Daoy (cell line): ENCODE measurements around the gene E4F1. TPM values are rescaled to one million over a fixed set of nuclear protein-coding genes. Genes with fewer than 3 reads are reported as not detected.
A peak's percentile ranks its signal among the peaks of the same experiment; 100 is the strongest.
"Not testable (repeated sequence)": the region's sequence is repeated elsewhere in the genome, so short reads cannot be mapped to it uniquely, and the experiment has no call there.

Source experiments
- DNase-seq: peaks from one replicate; pipeline ENCODE4 v3.0.0-alpha.2; 2015; ENCODE audit warnings: low read depth
- total RNA-seq: library from RNA; depleted of rRNA; stranded (reverse); fragments of >200 nt; shearing (Covaris generic); gene quantifications from 2 replicates; pipeline ENCODE4 v1.2.3, GENCODE V29; 2014

The E4F1 gene
- total RNA-seq, 1 experiment from 2014 or later = 20.5 TPM

DNA sequence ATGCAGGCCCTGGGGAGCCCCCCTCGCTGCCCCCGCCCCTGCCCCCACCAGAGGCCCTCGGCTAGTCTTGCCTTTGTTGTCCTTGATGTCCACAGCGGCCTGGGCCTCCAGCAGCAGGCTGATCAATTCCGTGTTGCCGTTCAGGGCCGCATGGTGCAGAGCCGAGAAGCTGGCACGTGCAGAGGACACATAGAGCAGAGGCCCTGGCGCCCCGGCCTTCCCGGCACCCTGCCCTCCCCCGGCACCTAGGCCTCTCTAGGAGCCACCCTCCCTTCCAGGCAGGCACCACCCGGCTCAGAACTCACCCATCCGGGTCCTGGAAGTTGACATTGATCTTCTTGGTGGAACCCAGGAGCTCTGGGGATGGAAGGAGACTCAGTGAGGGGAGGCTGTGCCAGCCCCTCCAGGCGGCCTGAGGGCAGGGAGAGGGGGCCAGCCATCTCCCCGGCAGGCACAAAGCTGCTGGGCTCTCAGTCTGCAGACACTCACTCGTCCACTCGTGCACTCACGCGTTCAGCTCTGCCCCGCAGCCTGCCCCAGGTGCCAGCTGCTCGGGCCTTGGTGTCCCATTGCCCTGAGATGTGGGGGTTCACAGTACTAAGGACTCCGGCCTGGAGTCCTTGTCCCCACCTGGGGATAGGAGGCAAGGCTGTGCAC lies 33.3 kb upstream of the E4F1 start:
- no peak for DNase-seq

DNA sequence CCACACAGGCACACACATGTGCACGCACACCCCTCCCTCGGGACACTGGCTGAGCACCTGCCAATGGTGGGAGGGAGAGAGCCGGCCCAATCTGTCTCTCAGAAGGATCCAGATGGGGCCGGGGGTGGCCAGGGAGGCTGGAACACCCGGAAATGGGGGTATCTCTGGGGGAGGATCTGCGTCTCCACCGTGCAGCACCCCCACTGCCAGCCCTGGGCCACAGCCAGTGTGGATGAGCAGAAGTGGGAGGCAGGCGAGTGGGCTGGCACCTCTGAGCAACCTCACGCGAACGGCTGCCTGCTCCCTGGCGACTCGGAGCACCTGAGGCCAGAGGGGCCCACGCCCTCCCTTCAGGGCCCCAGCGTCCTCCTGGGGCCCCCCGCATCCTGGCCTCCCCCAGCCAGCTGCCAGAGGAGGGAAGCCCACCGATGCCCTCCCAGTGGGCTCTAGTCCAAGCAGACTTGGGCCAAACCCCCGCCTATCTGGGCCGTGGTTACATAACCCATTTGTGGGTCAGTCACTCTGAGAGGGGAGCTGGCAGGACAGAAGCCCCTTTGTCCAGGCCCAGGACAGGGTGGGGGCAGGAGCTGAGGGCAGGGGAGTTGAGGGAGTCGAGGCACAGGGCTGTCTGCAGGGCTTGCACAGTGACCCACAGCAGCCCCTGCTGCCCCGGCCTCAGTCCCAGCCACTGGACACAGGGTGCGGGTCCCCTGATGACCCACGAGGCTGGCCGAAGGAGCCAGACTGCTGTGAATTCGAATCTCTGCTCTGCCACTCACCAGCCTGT lies 32.5 kb upstream of the E4F1 start:
- no peak for DNase-seq

- DNase-seq = no peak
Observed at GRCh38 chr16:2191446-2191706, 32.0 kb upstream of the E4F1 start.

DNA sequence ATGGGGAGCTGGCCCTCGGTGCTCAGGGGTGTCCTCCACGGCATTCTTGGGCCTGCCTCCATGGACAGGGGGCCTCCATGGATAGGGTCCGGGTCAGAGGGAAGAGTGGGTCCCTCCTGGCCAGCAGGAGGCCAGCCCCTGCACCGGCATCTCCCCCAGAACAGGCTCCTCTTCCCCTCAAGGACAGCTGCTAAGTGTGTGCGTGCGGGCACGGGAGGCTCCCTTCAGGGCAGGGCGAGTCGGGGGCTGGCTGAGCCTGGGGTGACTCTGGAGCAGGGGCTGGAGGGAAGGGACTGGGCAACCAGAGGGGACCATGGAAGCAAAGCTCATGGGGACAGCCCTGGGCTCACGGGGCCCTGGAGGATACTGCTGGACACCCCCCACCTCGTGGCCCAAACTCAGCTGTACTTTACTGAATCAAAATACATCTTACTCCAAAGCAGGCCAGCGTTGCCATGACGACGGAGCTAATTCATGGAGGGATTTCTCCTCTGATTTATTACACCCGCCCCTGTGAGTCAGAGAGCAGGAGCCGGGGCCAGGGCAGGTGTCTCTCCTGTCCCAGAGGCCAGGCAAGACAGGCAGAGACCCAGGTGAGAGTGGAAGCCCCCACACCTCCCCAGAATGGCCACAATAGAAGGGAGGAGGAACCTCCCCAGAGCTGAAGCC lies 29.1 kb upstream of the E4F1 start:
- peak; percentile 68 for DNase-seq

DNA sequence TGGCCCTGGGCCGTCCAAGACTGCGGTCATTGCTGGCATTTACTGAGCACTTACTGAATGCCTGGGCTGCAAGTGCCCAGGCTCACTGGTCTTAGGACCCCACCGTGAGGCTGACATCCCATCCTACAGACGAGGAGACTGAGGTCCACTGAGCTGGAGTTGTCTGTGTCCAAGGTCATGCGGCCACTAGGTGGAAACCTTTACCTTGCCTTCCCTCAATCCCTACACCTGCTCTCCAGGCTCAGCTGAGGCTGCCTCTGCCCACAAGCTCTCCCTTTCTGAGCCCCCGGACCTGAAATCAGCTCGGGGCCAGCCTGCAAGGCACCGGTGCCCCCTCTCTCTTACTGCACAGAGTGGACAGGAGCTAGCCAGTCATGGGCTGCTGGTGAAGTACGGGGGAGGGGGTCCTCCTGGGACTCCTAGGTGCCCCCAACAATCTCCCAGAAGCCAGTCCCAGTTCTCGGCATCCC lies 28.5 kb upstream of the E4F1 start:
- DNase-seq = peak; percentile 65

DNA sequence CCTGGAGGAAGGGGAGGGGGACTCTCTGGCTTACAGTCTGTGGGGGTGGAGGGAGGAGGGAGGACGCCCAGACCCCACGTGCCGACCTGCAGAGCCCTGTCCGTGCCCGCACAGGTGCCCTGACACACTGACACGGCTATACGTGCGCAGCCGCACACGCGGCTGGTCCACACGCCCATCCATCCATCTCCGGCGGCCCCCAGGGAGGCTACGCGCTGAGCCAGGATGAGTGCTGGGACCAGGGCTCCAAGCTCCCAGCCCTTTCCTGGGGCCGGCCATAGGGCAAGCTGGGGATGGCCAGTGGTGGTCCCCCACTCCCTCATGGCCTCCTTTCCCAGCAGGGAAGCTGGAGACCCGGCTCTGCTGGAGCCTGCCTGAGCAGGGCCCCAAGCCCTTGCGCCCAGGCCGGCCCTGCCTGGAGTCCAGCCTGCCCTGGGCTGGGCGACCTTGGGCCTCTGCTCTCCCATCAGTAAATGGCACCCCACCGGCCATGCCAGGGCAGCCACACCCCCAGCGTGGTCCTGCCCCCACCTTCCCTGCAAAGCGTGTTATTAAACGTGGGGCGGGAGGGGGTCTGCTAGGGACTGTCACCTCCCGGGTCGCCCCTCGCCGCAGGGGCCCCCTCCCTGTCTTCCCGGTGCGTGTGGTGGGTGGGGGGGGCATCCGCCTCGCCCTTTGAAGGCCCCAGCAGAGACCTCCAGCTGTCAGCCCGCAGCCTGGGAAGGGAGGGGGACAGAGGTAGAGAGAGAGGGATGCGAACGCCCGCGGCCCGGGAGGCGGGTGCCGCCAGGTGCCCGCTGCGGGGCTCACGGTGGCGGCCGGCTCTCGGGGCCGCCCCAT lies 27.8 kb upstream of the E4F1 start:
- no peak for DNase-seq

DNA sequence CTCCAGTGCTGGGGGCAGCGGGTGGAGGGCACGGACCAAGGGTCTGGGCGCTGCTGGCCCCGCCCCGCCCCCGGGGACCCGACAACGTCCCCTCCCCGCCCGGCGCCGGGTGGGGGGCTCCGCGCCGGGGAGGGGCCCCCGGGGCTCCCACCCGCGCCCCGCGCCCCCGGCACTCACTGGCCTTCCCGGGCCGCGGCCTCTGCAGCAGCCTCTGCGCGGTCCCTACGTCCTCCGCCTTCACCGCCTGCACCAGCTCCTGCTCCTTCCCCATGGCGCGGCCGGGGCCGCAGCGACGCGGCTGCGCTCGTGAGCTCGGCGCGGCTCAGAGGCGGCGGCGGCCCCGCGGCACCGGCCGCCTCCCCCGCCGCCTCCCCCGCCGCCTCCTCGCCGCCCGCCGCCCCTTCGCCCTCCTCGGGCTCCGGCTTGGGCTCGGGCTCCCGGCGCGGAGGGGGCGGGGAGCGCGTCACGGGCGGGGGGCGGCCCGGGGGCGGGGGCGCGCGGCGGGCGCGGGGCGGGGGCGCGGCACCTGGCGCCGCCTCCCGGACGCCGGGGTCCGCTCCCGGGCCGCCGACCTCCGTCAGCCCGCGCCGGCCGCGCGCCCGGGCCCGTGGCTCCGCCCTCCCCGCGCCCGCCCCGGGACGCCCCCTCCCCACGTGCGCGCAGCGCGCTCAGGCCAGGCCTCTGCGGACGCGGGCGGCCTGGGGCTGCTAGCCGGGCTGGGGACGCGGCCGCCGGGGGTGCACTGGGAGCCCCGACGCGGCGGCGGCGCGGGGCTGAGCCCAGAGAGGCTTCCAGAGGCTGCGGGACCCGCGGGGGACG lies 27.0 kb upstream of the E4F1 start, which contains the start of gene CASKIN1:
Gene CASKIN1, minus strand, starts transcription at position 444 of the 819 bp plus-strand sequence. Its CDS starts 173 bp downstream, at position 271.
- DNase-seq = peak; percentile 37

GRCh38 chr16:2196981-2197511 lies 26.3 kb upstream of the E4F1 start:
- no peak for DNase-seq

- no peak for DNase-seq
Observed at GRCh38 chr16:2197765-2198164, 25.6 kb upstream of the E4F1 start.

DNA sequence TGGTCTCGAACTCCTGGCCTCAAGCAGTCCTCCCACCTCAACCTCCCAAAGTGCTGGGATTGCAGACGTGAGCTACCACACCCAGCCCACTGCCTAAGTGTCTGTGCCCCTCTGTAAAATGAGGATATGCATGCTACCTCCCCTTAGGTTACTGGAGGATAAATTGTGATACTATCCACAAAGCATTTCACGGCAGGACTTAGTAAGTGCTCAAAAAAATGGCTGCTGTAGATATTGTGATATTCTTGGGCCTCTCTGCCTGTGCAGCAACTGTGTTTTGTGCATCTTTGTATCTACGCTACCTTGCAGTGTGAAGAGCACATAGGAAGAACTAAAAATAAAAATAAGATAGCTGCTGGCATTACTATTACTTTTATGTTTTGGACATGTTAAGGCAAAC lies 25.1 kb upstream of the E4F1 start:
- DNase-seq = no peak

GRCh38 chr16:2199095-2199494 lies 24.3 kb upstream of the E4F1 start:
- no peak for DNase-seq

DNA sequence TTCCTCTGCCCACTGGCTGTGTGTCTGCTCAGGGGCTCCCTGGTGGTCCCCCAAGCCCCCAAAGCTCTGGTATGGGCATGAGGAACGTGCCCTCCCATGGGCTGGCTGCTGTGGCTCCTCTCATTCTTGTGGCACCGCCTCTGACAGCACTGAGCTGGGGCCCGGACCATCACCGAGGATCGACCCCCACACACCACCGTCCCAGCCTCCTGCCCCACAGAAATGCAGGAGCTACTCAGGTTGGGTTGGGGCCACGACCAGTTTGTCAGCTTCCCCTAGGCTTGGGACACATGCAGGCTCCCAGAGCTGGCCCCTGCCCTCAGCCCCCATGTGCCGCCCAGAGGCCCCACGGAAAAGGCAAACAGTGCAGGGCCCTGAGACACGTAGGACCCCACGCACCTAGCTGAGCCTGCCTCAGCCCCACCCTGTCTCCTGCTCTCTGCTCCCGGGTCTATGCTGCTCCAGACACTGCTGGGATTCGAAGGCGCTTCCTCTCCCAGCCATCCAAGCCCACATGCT lies 23.7 kb upstream of the E4F1 start:
- no peak for DNase-seq

- no peak for DNase-seq
Observed at GRCh38 chr16:2200313-2200712, 23.1 kb upstream of the E4F1 start.

DNA sequence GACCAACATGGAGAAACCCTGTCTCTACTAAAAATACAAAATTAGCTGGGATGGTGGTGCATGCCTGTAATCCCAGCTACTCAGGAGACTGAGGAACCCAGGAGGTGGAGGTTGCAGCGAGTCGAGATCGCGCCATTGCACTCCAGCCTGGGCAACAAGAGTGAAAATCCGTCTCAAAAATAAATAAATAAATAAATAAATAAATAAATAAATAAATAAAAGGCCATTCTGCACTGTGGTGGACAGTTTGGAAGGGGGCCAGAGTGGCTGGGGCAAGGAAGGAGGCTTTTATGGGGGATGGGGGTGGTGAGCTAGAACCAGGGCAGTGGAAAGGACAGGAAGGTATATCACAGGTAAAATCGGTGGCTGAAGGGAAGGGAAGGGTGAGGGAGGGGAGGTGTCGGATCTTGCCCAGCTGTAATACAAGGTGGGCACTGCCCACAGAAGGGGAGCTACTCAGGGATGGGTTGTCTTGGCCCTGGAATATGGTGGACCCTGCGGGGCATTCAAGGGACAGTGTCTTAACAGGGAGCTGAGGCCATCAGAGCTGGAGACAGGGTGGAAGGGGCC lies 20.2 kb upstream of the E4F1 start:
- DNase-seq = not testable (repeated sequence)

GRCh38 chr16:2204416-2205103 lies 18.8 kb upstream of the E4F1 start:
- DNase-seq = no peak

DNA sequence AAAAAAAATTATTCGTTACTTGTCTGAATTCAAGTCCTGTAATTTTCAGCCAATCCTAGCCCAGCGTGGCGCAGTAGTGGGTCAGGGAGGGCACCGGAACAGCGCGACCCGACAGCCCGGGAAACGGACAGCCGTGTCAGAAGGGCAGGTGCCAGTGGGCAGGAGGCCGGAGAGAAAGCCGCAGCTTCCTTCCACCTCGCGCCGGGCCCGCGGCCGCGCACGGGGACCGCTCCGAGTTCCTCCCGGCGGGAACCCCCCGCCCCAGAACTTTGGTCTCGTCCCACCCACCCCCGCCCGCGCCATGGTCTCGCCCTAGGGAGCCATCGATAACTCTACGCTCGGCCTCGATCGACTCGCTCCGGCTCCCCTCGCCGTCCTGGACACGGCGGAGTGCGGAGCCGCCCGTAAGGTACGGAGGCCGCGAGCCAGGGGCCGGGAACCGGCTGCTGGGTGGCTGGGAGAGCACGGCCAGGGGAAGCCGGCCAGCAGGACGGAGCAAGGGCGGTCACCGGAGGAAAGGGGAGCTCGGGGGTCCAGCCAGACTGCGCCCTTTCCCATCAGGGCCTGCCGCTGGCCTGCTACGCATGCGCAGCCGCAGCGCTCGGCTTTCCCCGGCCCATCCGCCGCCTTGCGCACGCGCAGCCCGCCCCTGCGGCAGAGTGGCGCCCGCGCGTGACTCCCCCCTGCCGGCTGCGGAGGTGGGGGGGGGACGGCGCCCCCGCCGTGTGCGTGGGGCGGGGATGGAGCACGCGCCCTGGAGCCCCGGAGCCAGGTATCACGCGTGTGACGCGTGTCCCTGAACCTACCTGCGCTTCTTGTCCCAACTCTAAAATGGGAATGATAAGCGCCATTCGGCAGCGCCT lies 18.1 kb upstream of the E4F1 start, which contains the start of gene MLST8:
Gene MLST8, plus strand, starts transcription at position 351 of the 863 bp plus-strand sequence. CDS start 632 bp downstream, outside the sequence.
- DNase-seq = peak; percentile 85

GRCh38 chr16:2205967-2206313 lies 17.5 kb upstream of the E4F1 start:
- no peak for DNase-seq

GRCh38 chr16:2206420-2206779 lies 17.0 kb upstream of the E4F1 start:
- DNase-seq = no peak
